Endodermal cell (in vitro differentiated cells): ENCODE data around the gene FAM151A. TPM values are rescaled to one million over a fixed set of nuclear protein-coding genes. Genes with fewer than 3 reads are reported as not detected.

Source experiments
- DNase-seq: peaks from one replicate; pipeline ENCODE4 v3.0.0-alpha.2; 2017
- H3K27ac ChIP-seq: 2 replicates; pipeline ENCODE4 v1.5.1; 2013; ENCODE audit warnings: mild to moderate bottlenecking, low read depth, low read length, moderate library complexity
- H3K27me3 ChIP-seq: 2 replicates; pipeline ENCODE4 v1.6.1; 2013; ENCODE audit warnings: mild to moderate bottlenecking, low read length, moderate library complexity; ENCODE audit not compliant: insufficient read depth, control insufficient read depth, poor library complexity, severe bottlenecking
- H3K36me3 ChIP-seq: 2 replicates; pipeline ENCODE4 v1.7.0; 2013; ENCODE audit warnings: mild to moderate bottlenecking, low read length, moderate library complexity; ENCODE audit not compliant: control insufficient read depth, insufficient read depth
- H3K4me1 ChIP-seq: one replicate; pipeline ENCODE4 v1.7.0; 2013; ENCODE audit warnings: low read length; ENCODE audit not compliant: control insufficient read depth, insufficient read depth
- H3K4me3 ChIP-seq: 2 replicates; pipeline ENCODE4 v1.5.1; 2013; ENCODE audit warnings: mild to moderate bottlenecking, low read length, moderate library complexity
- H3K9ac ChIP-seq: 2 replicates; pipeline ENCODE4 v1.6.1; 2013; ENCODE audit warnings: mild to moderate bottlenecking, low read length, moderate library complexity; ENCODE audit not compliant: poor library complexity, severe bottlenecking; ENCODE audit errors: extremely low read depth
- H3K9me3 ChIP-seq: 2 replicates; pipeline ENCODE4 v1.6.1; 2013; ENCODE audit warnings: mild to moderate bottlenecking, low read length, moderate library complexity; ENCODE audit not compliant: control insufficient read depth
- H3K27ac Mint-ChIP-seq: 2 replicates; pipeline ENCODE4 v1.8.0; 2020; ENCODE audit warnings: mixed read lengths
- H3K27me3 Mint-ChIP-seq: 2 replicates; pipeline ENCODE4 v1.8.0; 2021; ENCODE audit warnings: mild to moderate bottlenecking, mixed read lengths; ENCODE audit not compliant: insufficient read depth
- H3K36me3 Mint-ChIP-seq: 2 replicates; pipeline ENCODE4 v1.8.0; 2020; ENCODE audit warnings: low read depth, mixed read lengths
- H3K4me1 Mint-ChIP-seq: 2 replicates; pipeline ENCODE4 v1.8.0; 2020; ENCODE audit warnings: mixed read lengths
- H3K4me3 Mint-ChIP-seq: 2 replicates; pipeline ENCODE4 v1.8.0; 2020; ENCODE audit warnings: mild to moderate bottlenecking, moderate library complexity, mixed read lengths
- H3K9me3 Mint-ChIP-seq: 2 replicates; pipeline ENCODE4 v1.8.0; 2020; ENCODE audit warnings: mild to moderate bottlenecking, mixed read lengths
- WGBS, 2 experiments: methylation state at CpG; one replicate each; pipeline versions ENCODE4 v1.1.5 to v1.1.7; 2013; ENCODE audit warnings: missing lambda C conversion rate in 2 of 2, mixed read lengths in 1 of 2; ENCODE audit not compliant: insufficient coverage in 1 of 2, insufficient read length in 1 of 2; 5-methylcytosine and 5-hydroxymethylcytosine counted together
- total RNA-seq, 2 donors: library from RNA; stranded (reverse); fragmentation: NEBNext Ultra II Directional in 1 of 2; extraction: Animal tissue kit (Norgen Biotek cat#: 25700) in 1 of 2; gene quantifications; 2 replicates in 1 of 2; 3 replicates in 1 of 2; pipeline ENCODE4 v1.2.1, GENCODE V29; 2021
- TF ChIP-seq, protein P1 (sequence below): fragments of 200-600 bp; sonication (generic); conservative IDR thresholded peaks from 2 replicates; pipeline ENCODE4 v1.5.0; 2021; ENCODE audit warnings: antibody characterized with exemption, mild to moderate bottlenecking

Gene FAM151A
- total RNA-seq, 2 donors from 2014 or later, result not detected

DNA sequence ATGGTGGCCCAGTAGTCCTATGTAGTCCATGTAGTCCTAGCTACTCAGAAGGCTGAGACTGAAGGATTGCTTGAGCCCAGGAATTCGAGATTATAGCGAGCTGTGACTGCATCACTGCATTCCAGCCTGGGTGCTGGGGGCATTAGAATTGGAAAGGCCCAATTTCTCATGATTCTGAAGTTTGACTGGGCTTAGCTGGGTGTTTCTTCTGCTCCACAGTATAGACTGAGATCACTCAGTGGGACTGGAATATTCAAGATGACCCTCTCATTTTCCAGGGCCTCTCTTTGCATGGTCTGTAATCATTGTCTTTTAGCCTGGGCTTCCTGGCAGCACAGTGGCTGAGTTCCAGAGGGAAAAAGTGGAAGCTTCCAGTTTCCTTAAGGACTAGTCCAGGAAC, 44.5 kb upstream of the FAM151A start:
- no peaks in the 10 kb centered on the region for H3K36me3 ChIP-seq
- H3K4me1 ChIP-seq, result no peaks in the 10 kb centered on the region
- Mint-ChIP-seq H3K27me3 (no peaks in the 10 kb centered on the region), H3K36me3 (no peaks in the 10 kb centered on the region), H3K27ac (no peak overlapping the region), H3K4me3 (no peak overlapping the region), H3K4me1 (no peaks in the 10 kb centered on the region), H3K9me3 (no peaks in the 10 kb centered on the region)
- H3K27ac ChIP-seq, result no peak overlapping the region
- H3K4me3 ChIP-seq, result no peak overlapping the region
- DNase-seq, result no peak
- WGBS, 2 experiments, result 91 to 95% methylated on average over 2 of the region's 2 CpGs
- no peaks in the 10 kb centered on the region for H3K27me3 ChIP-seq
- no peak overlapping the region for H3K9ac ChIP-seq
- H3K9me3 ChIP-seq, result no peaks in the 10 kb centered on the region
- TF ChIP-seq, protein P1, sequence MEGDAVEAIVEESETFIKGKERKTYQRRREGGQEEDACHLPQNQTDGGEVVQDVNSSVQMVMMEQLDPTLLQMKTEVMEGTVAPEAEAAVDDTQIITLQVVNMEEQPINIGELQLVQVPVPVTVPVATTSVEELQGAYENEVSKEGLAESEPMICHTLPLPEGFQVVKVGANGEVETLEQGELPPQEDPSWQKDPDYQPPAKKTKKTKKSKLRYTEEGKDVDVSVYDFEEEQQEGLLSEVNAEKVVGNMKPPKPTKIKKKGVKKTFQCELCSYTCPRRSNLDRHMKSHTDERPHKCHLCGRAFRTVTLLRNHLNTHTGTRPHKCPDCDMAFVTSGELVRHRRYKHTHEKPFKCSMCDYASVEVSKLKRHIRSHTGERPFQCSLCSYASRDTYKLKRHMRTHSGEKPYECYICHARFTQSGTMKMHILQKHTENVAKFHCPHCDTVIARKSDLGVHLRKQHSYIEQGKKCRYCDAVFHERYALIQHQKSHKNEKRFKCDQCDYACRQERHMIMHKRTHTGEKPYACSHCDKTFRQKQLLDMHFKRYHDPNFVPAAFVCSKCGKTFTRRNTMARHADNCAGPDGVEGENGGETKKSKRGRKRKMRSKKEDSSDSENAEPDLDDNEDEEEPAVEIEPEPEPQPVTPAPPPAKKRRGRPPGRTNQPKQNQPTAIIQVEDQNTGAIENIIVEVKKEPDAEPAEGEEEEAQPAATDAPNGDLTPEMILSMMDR, result no peak

DNA sequence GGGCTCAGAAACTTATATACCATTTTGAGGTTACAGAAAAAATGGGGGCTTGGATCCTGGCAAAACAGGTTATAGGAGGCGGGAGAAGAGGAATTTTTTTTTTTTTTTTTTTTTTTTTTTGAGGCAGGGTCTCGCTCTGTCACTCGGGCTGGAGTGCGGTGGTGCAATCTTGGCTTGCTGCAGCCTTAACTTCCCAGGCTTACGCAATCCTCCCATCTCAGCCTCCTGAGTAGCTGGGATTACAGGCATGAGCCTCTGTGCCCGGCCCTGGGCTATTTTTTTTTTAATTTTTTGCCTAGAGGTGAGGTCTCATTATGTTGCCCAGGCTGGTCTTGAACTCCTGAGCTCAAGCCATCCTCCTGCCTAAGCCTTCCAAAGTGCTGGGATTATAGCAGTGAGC, 43.0 kb upstream of the FAM151A start:
- H3K4me3 Mint-ChIP-seq, result no peak overlapping the region
- TF ChIP-seq, protein P1, result no peak
- Histone ChIP-seq H3K4me1 (no peaks in the 10 kb centered on the region), H3K4me3 (no peak overlapping the region), H3K36me3 (no peaks in the 10 kb centered on the region), H3K9ac (no peak overlapping the region), H3K27me3 (no peaks in the 10 kb centered on the region), H3K27ac (no peak overlapping the region), H3K9me3 (no peaks in the 10 kb centered on the region)
- no peaks in the 10 kb centered on the region for H3K36me3 Mint-ChIP-seq
- no peak for DNase-seq
- WGBS, 2 experiments, result 91% methylated on average over 6 of the region's 6 CpGs; no CpG with 5 or more reads in 1 of the 2 experiments
- H3K27ac Mint-ChIP-seq, result no peak overlapping the region
- no peaks in the 10 kb centered on the region for H3K9me3 Mint-ChIP-seq
- H3K4me1 Mint-ChIP-seq, result no peaks in the 10 kb centered on the region
- H3K27me3 Mint-ChIP-seq, result no peaks in the 10 kb centered on the region

DNA sequence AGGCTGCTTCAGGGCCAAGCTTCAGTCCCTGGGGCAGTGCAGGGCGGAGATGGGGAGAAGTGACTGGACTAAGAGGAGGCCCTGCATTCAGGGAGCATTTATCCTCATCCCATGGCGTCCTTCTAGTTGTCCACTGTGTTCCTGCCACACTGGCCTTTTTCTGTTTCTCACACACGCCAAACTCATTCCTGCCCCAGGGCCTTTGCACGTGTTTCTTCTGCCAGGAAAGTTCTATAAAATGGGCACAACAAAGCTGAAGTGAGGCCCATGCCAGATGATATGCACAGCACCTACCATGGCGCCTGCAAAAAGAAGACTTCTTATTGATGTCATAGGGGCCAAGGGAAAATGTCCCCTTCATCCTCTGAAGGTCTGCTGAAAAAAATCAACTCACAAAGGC, 42.5 kb upstream of the FAM151A start:
- 89 to 95% methylated on average over 4 to 5 of the region's 5 CpGs for WGBS, 2 experiments

More for the DNA sequence above, 42.5 kb upstream of the FAM151A start:
- Histone ChIP-seq H3K9me3 (no peaks in the 10 kb centered on the region), H3K36me3 (no peaks in the 10 kb centered on the region), H3K27me3 (no peaks in the 10 kb centered on the region), H3K27ac (no peak overlapping the region), H3K4me3 (no peak overlapping the region), H3K9ac (no peak overlapping the region), H3K4me1 (no peaks in the 10 kb centered on the region)
- no peaks in the 10 kb centered on the region for H3K27me3 Mint-ChIP-seq
- H3K9me3 Mint-ChIP-seq, result no peaks in the 10 kb centered on the region
- no peak for DNase-seq
- no peaks in the 10 kb centered on the region for H3K36me3 Mint-ChIP-seq
- H3K4me3 Mint-ChIP-seq, result no peak overlapping the region
- no peak overlapping the region for H3K27ac Mint-ChIP-seq
- H3K4me1 Mint-ChIP-seq, result no peaks in the 10 kb centered on the region
- TF ChIP-seq, protein P1, result no peak
